ENCODE results near the gene IFNLR1. TPM values are rescaled to one million over a fixed set of nuclear protein-coding genes. Genes with fewer than 3 reads are reported as not detected.

Gene IFNLR1
- total and polyA plus RNA-seq, 2 donors from 2014 or later = 1.6 to 4.8 TPM

GRCh38 chr1:24113641-24114033 lies 73.5 kb downstream of the IFNLR1 start:
- H3K27me3 ChIP-seq (ENCODE audit: control insufficient read depth, insufficient read depth, low read length) = no peaks in the 10 kb centered on the region
- no peak overlapping the region for H3K4me3 ChIP-seq (ENCODE audit: low read length in 3 of 3)
- FAIRE-seq = no peak
- TF ChIP-seq CTCF (IDR thresholded peaks at IDR 0.05; ENCODE audit: borderline replicate concordance, extremely low read depth, insufficient read depth) = no peak
- no peaks in the 10 kb centered on the region for H3K9me3 ChIP-seq (ENCODE audit: control insufficient read depth in 2 of 3, insufficient read depth in 1 of 3, low read length in 3 of 3)
- no peak overlapping the region for H3K9ac ChIP-seq (ENCODE audit: low read length in 3 of 3)
- no peak overlapping the region for H3K27ac ChIP-seq (ENCODE audit: low read depth in 2 of 2, low read length in 2 of 2)
- no peaks in the 10 kb centered on the region for H3K36me3 ChIP-seq (ENCODE audit: control insufficient read depth in 2 of 3, insufficient read depth in 3 of 3, low read length in 3 of 3)
- peaks cover 0 to 5% (median 0%) of the 10 kb centered on the region in 3 donors for H3K4me1 ChIP-seq (ENCODE audit: control insufficient read depth in 2 of 3, insufficient read depth in 2 of 3, low read depth in 1 of 3, low read length in 3 of 3)
- peak in 1 of 5 donors; percentile 25 for DNase-seq
- intact Hi-C loops (cut with DNase I) = no loop called here

GRCh38 chr1:24111996-24112779 lies 74.9 kb downstream of the IFNLR1 start, which contains the start of gene MYOM3:
Gene MYOM3 (minus strand): TSS chr1:24112135. CDS start chr1:24108636, 3,499 bp downstream.
- Histone ChIP-seq H3K36me3 (ENCODE audit: control insufficient read depth in 2 of 3, insufficient read depth in 3 of 3, low read length in 3 of 3) (no peaks in the 10 kb centered on the region), H3K27ac (ENCODE audit: low read depth in 2 of 2, low read length in 2 of 2) (peak within 1 kb of the TSS in 1 of 2 donors; percentile 23), H3K9me3 (ENCODE audit: control insufficient read depth in 2 of 3, insufficient read depth in 1 of 3, low read length in 3 of 3) (no peaks in the 10 kb centered on the region), H3K4me1 (ENCODE audit: control insufficient read depth in 2 of 3, insufficient read depth in 2 of 3, low read depth in 1 of 3, low read length in 3 of 3) (peaks cover 0 to 3% (median 0%) of the 10 kb centered on the region in 3 donors), H3K9ac (ENCODE audit: low read length in 3 of 3) (peak within 1 kb of the TSS in 1 of 3 donors; percentile 65), H3K4me3 (ENCODE audit: low read length in 3 of 3) (peak within 1 kb of the TSS; percentile 50 to 70 (median 51)), H3K27me3 (ENCODE audit: control insufficient read depth, insufficient read depth, low read length) (no peaks in the 10 kb centered on the region)
- intact Hi-C loops (cut with DNase I) = no loop called here
- FAIRE-seq (no peak), DNase-seq (peak in 4 of 5 donors; percentile 81 to 85 (median 84))
- peak; percentile 65 for TF ChIP-seq CTCF (IDR thresholded peaks at IDR 0.05; ENCODE audit: borderline replicate concordance, extremely low read depth, insufficient read depth)

GRCh38 chr1:24111262-24111995 lies 75.7 kb downstream of the IFNLR1 start:
- DNase-seq (peak in 1 of 5 donors; percentile 39), FAIRE-seq (no peak)
- no peak overlapping the region for H3K9ac ChIP-seq (ENCODE audit: low read length in 3 of 3)
- no peak overlapping the region for H3K27ac ChIP-seq (ENCODE audit: low read depth in 2 of 2, low read length in 2 of 2)
- peaks cover 0 to 3% (median 0%) of the 10 kb centered on the region in 3 donors for H3K4me1 ChIP-seq (ENCODE audit: control insufficient read depth in 2 of 3, insufficient read depth in 2 of 3, low read depth in 1 of 3, low read length in 3 of 3)
- H3K27me3 ChIP-seq (ENCODE audit: control insufficient read depth, insufficient read depth, low read length) = no peaks in the 10 kb centered on the region
- no peaks in the 10 kb centered on the region for H3K36me3 ChIP-seq (ENCODE audit: control insufficient read depth in 2 of 3, insufficient read depth in 3 of 3, low read length in 3 of 3)
- no peaks in the 10 kb centered on the region for H3K9me3 ChIP-seq (ENCODE audit: control insufficient read depth in 2 of 3, insufficient read depth in 1 of 3, low read length in 3 of 3)
- no peak for TF ChIP-seq CTCF (IDR thresholded peaks at IDR 0.05; ENCODE audit: borderline replicate concordance, extremely low read depth, insufficient read depth)
- peak overlapping the region in 1 of 3 donors; percentile 70 for H3K4me3 ChIP-seq (ENCODE audit: low read length in 3 of 3)
- intact Hi-C loops (cut with DNase I) = no loop called here
